Measurements from ENCODE around the gene MFAP5.
"Not testable (repeated sequence)": the region's sequence is repeated elsewhere in the genome, so short reads cannot be mapped to it uniquely, and the experiment has no call there.

MFAP5 gene

DNA sequence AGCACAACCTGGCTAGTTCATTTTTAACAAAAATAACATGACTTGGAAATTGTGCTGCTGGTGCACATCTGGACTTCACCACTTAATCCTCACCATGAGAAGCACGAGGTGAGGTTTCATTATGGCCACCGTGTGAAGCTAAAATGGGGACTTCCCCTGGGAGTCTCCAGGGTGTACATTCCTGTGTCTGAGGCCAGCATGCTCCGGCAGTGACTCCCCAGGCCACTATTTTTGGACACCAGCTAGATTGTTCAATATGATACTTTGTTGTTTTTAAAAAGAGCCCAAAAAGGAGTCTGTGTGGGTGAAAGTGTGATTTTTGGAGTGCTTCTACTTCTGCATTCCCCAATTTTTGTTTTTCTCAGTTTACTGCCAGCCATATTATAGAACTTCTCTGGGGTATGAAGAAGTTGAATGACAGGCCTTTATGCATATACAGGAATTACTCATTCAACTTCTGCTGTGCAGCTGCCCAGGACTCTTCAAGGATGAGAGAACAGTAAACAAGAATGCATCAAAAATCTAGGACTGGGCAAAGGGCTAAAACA is 33.1 kb downstream of the MFAP5 start:
- no peak for DNase-seq (ENCODE audit: low read depth)

DNA sequence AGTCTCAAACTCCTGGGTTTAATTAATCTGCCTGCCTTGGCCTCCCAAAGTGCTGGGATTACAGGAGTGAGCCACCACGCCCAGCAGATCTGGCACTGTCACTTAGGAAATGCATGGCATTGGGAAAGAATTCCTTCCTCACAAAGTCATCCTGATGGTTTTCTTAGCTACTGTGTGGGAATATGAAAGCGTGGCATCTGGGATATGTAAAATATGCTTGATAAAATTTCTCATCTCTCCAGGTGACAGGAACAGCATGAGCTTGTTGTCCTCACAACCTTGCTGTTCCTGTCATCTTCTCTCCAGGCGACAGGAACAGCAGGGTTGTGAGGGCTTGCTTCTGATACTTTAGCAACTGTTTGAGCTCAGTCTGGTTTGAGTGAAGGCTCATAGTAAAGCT is 33.9 kb downstream of the MFAP5 start:
- no peak for DNase-seq (ENCODE audit: low read depth)

DNA sequence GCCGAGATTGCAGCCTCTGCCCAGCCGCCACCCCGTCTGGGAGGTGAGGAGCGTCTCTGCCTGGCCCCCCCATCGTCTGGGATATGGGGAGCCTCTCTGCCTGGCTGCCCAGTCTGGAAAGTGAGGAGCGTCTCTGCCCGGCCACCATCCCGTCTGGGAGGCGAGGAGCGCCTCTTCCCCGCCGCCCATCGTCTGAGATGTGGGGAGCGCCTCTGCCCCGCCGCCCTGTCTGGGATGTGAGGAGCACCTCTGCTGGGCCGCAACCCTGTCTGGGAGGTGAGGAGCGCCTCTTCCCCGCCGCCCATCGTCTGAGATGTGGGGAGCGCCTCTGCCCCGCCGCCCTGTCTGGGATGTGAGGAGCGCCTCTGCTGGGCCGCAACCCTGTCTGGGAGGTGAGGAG is 37.9 kb downstream of the MFAP5 start:
- DNase-seq (ENCODE audit: low read depth): not testable (repeated sequence)

DNA sequence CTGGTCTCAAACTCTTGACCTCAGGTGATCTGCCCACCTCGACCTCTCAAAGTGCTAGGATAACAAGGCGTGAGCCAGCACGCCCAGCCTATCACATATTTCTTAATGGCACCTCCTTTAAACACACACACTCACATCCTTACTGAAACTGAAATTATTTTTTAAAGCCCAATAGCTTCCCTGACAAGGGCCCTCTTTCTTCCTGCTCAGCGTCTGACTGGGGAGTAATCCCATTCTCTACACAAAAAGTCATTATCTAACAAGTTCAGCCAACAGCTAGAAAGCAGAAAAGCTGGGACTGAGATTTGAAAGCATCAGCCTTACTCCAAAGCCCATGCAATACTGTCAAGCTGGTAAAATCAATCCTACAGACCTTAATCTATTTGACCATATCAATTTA is 40.0 kb downstream of the MFAP5 start:
- DNase-seq (ENCODE audit: low read depth): no peak

DNA sequence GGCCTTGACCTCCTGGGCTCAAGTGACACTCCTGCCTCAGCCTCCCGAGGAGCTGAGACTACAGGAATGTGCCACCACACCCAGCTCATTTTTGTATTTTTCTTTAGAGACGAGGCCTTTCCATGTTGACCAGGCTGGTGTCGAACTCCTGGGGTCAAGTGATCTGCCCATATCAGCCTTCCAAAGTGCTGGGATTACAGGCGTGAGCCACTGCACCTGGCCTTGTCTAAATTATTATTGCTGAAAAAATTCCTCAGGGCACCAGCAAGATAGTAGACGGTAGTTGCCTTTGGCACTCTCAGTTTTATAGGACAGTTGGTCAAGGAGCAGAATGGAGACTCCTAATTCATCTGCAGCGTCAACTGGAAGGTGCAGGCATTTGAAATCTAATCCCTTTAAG is 47.4 kb downstream of the MFAP5 start:
- no peak for DNase-seq (ENCODE audit: low read depth)

DNA sequence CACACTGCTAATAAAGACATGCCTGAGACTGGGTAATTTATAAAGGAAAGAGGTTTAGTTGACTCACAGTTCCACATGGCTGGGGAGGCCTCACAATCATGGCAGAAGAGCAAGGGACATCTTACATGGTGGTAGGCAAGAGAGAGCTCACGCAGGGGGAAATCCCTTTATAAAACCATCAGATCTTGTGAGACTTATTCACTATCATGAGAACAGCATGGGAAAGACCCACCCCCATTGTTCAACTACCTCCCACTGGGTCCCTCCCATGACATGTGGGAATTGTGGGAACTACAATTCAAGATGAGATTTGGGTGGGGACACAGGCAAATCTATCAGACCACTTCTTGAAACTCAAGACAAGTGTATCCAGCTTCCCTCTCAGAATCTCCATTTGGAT is 48.7 kb downstream of the MFAP5 start:
- DNase-seq (ENCODE audit: low read depth): not testable (repeated sequence)

DNA sequence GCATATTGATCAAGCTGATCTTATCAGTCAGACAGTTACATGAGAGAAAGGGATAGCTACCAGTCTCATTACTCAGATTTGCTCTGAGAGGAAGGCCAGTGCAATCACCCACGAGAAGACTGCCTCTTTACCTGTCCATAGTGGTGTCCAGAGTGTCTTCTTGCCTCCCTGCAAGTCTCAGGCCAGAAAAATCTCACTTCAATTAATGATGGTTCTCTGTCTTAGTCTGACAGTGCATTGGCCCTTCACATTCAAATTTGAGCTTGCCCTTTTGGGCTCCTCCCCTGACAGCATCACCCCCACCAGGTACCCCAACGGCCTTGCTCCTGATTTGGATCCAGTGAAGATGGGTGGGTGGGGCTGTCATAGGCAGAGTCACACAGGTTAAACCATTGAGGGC is 50.0 kb downstream of the MFAP5 start, which contains the start of gene AICDA:
TSS of gene AICDA (minus strand) at position 231 of the 400 bp plus-strand sequence. CDS start at position 139, 92 bp downstream.
- DNase-seq (ENCODE audit: low read depth): no peak

DNA sequence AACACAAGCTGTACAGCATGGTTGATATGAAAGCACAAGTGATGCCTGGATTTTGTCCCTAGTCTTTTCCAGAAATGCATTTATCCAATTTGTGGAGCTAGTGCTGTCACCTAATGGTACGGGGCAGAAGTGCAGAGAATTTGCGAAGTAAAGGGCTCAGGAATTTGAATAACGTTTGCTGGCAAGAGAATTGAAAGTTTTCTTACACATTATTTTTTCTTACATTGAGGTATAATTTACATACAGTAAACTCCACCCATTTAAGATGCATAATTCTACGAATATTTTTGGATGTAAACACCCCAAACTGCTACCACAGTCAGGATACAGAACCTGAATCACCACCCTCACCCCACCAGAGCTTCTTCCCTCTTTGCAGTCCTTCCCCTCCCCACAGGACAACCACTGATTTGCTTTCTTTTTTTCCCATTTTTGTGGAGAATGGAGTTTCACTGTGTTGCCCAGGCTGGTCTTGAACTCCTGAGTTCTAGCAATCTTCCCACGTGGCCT is 53.5 kb downstream of the MFAP5 start:
- DNase-seq (ENCODE audit: low read depth): peak; percentile 11

DNA sequence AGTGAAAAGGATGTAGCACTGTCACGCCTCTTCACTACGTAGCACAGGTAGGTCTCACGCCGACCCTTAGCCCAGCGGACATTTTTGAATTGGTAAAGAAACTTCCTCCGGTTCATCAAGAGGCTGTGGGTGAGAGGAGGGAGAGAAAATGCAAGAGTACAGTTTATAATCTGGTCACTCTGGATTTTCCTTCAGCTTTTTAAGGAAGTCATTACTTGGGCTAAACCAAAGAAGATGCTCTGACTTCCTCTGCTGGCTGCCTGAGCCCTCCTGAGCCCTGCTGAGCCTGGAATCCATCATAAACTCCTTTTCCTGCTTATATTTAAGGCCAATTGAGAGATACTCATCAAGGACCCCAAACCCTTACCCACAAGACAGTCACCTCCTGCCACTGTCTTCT is 55.7 kb downstream of the MFAP5 start:
- no peak for DNase-seq (ENCODE audit: low read depth)

DNA sequence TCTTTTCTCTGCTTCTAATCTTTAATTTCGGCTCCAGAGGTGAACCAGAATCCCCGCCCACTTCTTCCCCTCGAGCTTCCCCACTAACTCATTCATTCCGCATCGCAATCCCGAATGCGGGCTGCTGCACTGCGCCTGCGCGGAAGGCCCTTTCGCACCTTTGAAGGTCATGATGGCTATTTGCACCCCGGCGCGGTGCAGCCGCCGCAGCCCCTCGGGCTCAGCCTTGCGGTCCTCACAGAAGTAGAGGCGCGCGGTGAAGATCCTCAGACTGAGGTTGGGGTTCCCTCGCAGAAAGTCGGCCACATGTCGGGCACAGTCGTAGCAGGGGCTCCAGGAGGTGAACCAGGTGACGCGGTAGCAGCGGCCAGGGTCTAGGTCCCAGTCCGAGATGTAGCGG is 57.6 kb downstream of the MFAP5 start:
- DNase-seq (ENCODE audit: low read depth): no peak

DNA sequence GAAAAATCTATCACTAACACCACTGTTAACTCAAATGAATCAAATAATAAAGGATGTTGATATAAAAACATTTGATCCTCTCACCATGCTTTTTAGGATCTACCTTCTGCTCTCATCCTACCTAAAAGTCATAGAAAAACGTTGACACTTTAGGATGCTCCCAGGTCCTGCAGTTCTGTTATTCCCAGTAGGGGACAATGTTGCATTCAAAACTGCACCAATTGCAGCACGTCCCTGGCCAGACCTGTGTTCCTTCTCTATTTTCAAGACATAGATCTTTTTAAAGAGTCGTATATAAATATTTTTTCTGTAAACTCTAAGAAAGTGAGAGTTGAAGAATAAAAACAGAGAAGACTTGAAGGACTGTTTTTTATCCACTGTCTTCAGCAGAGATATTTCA is 58.8 kb downstream of the MFAP5 start:
- DNase-seq (ENCODE audit: low read depth): no peak

DNA sequence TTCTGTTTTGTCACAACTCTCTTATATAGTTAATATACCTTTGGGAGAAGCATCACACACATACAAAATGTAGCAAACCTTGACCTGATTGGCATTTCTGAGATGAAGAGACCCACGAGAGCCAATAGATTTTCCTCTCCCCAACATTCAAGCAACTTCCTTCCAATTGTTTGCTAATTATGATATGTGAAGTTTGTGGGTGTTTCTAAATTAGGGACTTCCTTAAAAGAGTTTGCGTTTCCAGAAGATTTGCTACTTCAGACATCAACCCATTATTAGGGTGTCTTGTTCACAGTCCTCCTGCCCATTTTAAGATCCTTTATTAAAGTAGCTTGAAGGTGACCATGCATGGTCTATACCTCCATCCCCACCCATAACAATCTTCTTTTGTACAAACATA is 59.3 kb downstream of the MFAP5 start:
- no peak for DNase-seq (ENCODE audit: low read depth)

DNA sequence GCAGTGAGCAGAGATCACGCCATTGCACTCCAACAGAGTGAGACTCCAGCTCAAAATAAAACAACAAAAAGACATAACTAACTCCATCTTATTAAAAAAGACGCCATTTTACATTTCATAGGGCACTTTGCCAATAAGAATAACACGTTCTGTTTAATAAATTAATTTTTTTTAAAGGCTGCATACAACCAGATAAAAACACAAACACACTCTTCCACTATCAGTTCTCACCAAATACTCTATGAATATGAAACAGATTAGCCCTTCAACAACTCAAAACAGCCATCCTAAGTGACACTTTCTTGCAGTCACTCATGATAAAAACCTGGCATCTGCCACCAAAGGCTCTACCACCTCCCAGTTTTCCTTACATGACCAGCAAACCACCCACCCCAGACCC is 66.1 kb downstream of the MFAP5 start:
- DNase-seq (ENCODE audit: low read depth): no peak

All from fibroblast of gingiva (primary cell).